NCI-H2227 (cell line): ENCODE results near the gene TRIM39.
"Not testable (repeated sequence)": the region's sequence is repeated elsewhere in the genome, so short reads cannot be mapped to it uniquely, and the experiment has no call there.

Experiments used
- DNase-seq: peaks from one replicate; lab custom pipeline; 2025; ENCODE audit not compliant: unreplicated experiment; lab: John Stamatoyannopoulos, UW

TRIM39 gene

DNA sequence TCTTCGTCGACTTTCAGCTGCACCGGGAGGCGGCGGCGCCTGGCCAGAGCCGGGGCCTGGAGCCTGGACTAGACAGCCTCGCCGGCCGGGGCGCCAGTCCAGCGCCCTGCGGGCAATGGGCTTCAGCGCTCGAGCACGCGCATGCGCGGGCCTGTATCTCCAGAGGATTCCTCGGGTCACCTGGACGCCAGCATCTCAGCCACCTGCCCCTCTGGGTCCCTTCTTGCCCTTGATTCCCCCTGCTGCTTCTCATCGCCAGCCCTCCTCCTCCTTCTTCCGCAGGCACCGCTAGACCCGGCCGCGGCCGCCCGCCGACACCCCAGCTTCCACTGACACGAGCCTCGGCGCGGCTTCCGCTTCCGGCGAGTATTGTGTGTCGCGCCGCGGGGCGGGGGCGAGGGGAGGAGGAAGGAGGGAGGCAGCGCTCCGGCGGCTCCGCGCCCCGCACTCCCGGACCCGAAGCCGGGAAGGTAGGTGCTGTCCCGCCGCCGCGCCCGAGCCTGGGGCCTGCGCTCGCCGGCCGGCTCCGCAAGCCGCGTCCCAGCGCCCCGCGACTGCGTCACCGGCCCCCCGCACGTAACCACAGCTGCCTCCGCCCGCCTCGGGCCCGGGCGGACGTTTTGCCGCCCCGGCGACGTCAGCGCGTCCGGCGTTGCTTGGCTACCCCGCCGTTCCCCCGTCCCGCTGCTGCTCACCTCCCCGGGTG, at the start of gene TRIM39:
Gene TRIM39, plus strand, starts transcription at position 402 of the 706 bp plus-strand sequence. CDS start 2,391 bp downstream, outside the sequence.
- peak; percentile 91 for DNase-seq

DNA sequence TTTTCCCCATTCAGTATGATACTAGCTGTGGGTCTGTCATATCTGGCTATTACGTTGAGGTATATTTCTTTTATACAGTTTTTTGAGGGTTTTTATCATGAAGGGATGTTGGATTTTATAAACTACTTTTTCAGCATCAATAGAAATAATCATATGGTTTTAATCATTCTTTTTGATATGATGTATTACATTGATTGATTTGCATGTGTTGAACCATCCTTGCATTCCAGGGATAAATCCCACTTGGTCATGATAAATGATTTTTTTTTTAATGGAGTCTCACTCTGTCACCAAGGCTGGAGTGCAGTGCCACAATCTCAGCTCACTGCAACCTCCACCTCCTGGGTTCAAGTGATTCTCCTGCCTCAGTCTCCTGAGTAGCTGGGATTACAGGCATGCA, 45.7 kb upstream of the TRIM39 start:
- DNase-seq = not testable (repeated sequence)

DNA sequence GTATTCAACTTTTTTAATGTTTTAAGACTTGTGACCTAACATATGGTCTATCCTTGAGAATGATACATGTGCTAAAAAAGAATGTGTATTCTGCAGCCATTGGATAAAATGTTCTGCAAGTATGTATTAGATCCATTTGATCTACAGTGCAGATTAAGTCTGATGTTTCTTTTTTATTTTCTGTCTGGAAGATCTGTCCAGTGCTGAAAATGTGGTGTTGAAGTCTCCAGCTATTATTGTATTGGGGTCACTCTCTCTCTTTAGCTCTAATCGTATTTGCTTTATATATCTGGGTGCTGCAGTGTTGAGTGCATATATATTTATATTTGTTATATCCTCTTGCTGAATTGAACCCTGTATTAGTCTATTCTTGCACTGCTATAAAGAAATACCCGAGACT, 44.2 kb upstream of the TRIM39 start:
- no peak for DNase-seq

DNA sequence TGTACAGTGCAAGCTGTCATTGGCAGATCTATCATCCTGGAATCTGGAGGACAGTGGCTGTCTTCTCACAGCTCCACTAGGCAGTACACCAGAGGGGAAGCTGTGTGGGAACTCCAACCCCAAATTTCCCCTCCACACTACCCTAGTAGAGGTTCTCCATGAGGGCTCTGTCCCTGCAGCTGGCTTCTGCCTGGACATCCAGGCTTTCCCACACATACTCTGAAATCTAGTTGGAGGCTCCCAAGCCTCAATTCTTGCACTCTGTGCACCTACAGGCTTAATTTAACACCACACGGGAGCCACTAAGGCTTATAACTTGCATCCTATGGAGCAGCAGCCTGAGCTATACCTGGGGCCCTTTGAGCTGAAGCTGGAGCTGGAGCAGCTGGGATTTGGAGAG, 43.0 kb upstream of the TRIM39 start:
- no peak for DNase-seq

DNA sequence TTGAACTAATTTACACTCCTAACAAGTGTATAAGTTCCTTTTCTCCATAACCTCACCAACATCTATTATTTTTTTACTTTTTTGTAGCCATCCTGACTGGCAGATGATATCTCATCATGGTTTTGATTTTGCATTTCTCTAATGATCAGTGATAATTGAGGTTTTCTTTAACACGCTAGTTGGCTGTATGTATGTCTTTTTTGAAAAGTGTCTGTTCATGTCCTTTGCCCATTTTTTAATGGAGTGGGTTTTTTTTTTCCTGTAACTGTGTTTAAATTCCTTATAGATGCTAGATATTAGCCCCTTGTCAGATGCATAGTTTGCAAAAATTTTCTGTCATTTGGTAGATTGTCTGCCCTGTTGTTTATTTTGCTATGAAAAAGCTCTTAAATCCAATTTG, 39.6 kb upstream of the TRIM39 start:
- DNase-seq = no peak

DNA sequence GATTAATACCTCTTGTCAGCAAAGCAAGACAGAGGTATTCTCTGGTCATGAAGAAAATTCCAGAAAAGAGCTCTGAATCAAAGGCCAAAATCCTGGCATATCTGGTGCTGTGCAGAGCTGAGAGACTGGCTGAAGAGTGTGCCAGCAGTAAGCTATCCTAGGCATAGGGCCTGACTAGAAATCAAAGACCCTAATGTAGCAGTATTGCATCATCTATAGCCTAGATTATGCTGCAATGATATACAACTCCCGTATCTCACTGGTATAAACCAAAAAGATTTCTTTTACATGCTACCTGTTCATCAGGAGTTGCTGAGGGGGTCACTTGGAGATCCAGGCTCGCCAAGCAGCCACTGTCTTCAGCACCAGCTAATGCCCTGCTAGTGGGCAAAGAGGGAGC, 30.9 kb upstream of the TRIM39 start:
- DNase-seq = no peak

DNA sequence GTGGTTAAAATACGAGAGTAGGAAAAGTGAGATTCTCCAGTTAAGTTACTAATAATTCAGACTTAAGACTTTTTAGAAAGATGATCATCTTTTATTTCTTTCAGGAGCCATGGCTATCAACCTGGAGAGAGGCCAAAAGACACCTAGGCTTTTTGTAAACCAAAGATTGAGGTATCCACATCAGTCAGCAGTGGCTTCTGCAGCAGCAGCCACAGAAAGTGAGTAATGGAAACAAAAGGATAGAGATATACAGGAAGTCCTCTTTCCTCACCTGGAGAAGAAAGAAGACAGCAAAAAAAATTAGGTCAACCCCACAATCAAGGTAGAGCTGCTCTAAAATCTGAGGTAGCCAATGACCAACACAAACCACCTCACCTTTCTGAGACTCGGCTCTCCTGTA, 22.7 kb upstream of the TRIM39 start:
- DNase-seq = no peak

DNA sequence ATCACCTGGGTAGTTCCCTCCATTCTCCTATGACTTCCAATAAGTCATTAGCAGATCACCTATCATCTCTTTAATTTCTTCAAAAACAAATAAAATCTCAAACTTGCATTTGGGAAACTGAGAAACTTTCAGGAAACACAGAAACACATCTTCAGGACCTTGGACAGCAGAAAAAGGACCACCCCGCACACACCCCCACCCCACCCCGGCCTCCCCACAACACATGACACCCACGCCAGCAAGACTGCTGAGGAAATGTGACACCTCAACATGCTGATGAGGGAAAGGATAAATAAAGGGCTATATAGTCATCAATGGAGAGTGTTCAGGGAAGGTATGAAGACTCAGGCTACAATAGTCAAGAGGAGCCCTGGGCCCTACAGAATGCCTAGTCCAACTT, 15.6 kb upstream of the TRIM39 start:
- no peak for DNase-seq

DNA sequence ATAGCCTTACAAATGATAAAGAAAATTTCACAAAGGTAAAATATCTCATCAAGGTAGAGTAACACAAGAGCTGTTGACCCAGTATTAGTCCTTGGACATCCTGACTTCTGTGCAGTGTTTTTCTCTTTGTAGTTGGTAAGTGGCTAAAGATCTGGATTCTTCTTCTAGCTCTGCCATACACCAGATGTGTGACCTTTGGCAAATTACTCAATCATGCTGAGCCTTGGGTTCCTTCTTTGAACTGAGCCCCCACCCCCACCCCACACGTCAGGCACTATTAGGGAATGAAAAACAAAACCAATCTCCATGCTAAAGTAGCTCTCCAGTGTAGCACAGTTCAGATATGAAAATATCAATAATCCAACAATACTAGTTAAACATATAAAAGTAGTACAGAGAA, 15.1 kb upstream of the TRIM39 start:
- no peak for DNase-seq

DNA sequence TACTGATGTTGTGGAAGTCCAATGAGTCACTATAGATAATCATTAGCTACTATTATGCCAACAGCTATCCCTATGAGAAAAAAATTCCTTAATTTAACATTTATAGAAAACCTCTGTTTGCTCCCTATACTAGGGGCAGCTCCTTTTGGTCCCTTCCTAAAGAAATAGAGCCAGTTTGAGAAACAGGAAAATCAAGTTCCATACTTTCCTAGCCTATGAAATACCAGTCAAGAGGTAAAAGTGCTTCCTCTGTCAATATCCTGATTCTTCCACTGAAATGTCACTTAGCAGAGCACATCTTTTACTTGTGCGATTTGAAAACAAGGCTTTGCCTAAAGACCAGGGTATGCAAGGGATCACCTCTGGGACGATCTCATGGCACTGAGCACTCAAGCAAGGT, 14.5 kb upstream of the TRIM39 start:
- DNase-seq = no peak

DNA sequence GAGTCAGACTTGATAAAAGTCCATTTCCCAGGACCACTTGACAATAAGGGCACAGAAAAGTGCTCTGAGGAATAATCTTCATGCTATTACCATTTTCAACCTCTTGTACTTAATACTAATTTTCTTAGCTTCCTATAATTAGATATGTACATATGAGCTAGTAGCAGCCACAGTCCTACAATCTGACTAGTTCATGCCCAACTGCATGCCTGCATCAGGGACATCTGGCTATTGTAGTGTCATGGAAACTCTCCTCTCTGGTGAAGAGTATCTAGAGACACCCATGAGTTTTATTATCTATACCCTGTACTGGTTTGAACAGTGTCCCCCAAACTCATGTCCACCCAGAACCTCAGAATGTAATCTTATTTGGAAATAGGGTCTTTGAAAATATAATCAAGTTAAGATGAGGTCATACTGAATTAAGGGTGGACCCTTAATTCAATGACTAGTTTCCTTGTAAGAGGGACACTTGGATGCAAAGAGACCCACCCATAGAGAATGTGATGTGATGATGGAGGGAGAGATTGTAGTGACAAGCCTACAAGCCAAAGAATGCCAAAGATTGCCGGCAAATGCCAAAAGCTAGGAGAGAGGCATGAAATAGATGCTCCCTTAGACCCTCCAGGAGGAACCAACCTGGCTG, 13.9 kb upstream of the TRIM39 start:
- no peak for DNase-seq

DNA sequence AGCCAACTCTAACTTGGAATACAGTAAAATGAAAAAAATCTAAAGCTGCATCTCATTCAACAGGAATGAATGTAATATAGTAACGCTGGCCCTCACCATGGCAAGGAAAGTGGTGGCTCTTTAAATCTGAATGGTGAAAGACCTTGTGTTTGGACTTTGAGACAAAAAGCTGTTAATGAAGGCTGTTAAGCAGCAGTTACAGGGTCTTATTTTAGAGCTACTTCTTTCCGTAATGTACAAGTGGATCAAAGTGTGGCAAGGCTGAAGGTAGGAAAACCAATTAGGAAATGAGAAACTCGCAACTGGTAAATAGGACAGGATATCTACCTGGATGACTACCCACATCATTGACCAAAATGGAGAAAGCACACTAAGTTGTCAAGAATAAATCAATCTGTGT, 11.6 kb upstream of the TRIM39 start:
- no peak for DNase-seq

DNA sequence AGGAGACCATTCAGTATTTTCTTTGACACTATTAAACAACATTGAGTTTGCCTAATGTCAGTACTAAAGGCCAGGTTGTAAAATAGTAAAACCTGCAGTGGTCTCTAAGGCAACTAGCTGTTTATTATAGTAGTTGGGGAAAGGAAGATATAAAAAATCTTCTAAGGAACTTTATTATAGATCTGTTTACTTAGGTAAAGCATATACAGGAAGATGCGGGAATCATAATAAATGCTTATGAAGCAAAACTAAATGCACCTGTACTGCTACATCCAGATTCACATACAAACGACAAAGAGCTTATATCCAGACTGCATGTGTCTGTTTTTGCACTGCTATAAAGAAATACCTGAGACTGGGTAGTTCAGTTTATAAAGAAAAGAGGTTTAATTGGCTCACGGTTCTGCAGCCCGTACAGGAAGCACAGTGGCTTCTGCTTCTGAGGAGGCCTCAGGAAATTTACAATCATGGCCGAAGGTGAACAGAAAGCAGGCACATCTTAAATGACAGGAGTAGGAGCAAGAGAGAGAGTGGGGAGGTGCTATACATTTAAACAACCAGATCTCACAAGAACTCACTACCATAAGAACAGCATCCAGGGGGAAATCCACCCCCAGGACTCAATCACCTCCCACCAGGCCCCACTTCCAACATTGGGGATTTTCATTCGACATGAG, 8.7 kb upstream of the TRIM39 start:
- no peak for DNase-seq

DNA sequence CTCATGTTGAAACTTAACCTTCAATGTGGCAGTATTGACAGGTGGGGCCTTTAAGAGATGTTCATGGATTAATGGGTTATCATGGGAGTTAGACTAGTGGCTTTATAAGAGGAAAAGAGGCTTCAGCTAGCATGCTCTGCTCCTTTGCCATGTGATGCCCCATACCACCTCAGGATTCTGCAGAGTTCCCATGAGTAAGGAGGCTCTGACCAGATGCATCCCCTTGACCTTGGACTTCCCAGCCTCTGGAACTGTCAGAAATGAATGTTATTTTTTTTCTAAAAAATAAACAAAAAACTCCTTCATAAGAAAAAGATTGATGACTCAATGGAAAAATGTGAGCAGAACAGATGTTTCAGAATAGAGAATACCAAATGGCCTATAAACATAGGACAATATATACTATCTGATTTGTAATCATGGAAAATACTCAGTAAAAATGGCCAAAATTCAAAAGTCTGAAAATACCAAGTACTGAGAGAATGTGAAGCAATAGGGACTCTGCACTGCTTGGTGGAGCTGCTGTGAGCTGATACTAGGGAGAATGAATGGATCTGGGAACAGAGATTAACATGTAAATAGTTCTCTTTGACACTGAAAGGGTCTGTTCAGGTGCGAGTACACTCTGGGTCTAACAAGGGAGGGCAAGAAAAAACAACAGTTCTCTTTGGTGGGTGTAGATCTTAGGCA, 7.4 kb upstream of the TRIM39 start:
- no peak for DNase-seq

DNA sequence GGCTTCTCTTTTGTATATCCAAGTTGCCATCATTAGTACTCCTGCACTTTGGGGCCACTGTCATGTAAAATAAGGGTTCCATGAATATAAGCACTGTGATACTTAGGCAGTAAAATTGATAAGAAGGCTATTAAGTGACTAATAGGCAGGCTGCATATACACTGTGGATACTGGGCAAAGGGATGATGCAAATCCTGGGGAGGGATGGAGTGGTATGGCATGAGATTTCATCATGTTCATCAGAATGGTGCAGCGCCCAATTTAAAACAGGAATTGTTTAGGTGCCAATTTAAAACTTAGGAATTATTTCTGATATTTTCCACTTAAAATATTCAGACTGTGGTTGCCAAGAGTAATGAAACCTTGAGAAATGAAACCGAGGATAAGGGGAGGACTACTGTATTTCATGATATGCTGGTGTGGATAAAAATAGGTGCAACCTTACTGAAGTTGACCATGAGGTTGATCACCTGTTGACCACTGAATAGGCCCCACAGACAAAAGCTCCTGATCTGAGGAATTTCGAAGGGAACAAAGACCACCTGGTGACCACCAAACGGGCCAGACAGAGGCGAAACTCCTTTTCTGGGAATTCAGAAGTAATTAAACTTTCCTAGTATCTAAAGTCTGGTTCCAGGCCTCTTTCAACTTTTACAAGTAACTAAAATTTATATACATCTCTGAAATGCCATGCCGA, 4.9 kb upstream of the TRIM39 start:
- no peak for DNase-seq

DNA sequence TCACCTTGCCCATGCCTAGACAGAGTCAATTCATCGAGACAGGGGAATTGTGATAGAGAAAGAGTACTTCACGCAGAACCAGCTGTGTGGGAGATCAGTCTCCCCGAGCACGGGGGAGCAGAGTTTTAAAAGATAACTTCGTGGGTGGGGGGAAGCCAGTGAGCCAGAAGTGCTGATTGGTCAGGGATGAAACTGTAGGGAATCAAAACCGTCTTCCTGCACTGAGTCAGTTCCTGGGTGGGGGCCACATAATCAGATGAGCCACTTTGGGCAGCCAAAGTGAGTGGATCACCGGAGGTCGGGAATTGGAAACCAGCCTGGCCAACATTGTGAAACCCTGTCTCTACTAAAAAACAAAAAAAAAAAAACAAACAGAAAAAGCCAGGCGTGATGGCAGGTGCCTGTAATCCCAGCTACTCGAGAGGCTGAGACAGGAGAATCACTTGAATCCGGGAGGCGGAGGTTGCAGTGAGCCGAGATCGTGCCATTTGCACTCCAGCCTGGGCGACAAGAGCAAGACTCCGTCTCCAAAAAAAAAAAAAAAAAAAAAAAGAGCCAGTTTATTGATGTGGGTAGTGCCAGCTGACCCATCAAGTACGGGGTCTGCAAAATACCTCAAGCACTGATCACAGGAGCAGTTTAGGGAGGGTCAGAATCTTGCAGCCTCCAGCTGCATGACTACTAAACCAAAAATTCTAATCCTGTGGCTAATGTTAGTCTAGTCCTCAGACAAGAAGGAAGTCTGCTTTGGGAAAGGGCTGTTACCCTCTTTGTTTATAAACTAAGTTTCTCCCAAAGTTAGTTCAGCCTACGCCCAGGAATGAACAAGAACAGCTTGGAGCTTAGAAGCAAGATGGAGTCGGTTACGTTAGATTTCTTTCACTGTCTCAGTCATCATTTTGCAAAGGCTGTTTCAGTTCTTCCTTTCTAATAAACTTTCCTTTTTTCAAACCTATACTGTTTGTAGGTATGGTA, 3.9 kb upstream of the TRIM39 start:
- no peak for DNase-seq

DNA sequence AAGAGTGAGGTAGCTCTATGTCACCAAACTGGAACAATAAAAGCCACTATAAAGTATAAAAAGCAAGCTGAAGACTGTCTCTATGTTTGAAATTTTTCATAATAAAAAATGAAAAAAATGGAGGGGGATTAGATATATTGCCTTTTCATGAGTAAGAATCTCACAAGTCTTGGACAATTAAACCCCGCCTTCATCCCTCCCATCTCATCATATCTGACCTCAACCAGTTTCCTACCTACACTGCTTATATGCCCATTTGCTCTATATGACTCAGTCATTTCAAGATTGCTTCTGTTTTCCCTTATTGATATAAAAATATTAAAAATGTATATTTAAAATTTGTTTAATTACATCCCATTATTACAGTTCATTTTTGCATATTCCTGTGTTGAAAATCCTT, 2.9 kb upstream of the TRIM39 start:
- DNase-seq = no peak

DNA sequence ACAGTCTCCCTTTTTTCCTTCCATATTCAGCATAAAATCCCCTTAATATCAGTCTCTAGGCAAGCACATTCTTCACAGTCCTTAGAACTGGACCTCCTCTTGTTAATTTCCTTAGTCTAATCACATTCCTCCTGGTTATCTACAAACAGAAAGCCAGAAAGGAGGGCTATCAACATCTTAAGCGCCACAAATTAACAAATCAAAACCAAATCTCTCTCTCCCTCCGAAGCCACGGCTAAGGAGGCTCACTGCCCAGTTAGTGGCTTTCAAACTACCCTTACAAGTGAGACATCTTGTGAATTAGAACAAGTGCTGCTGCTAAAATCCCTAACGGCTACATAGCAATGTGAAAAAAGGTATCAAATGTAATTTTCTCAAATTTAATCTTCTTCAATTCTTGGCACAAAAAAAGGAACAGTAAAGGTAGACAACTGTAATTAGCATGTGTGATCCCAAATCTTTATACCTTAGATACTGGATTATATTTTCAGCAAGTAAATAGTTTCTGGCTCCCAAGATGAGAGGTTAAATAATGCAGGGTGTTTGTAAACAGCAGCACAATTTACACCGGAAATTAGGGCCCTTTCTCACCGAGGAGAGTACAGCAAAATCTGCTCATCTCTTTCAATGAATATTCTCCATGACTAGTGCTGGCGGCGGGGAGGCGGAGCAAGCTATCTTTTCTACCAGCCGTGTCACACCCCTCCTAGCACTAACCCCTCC, 1.4 kb upstream of the TRIM39 start:
- peak; percentile 79 for DNase-seq

DNA sequence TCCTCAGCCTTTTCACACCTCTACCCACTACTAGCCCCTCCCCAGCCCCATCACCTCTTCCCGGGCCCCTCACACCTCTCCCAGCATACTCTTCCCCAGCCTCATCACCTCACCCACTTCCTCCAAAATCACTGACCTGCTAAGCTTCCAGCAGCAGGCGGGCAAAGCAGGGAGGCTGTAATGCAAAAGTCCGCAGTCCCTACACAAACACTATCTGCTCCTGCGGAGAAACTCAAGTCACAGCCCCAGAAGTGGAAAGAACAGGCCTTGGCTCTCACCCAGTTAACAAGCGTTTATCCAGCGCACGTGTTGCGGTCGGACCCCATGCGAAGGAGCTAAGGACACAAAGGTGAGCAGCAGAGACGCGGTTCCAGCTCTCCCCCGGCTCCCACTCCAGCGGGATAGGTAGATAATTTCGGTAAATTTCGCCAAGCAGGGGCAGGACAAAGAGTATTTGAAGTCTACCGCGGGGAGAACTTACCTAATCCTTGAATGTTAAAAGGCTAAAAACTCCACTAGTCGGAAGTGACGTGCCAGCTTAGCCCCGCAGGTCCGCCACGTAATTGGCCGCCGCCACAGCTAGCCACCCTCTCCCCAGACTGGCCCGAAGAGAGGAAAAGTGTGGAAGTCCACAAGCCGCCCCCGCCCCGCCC, 728 bp upstream of the TRIM39 start:
- peak; percentile 90 for DNase-seq
